SIG-M5 treated with dmso at 0.1 percent for 504 hours (cell line): Measurements from ENCODE around the gene HOXA13.

Experiments
- DNase-seq: peaks from one replicate; lab custom pipeline; 2025; ENCODE audit not compliant: unreplicated experiment; lab: John Stamatoyannopoulos, UW

Gene HOXA13

GRCh38 chr7:27160546-27161213, 39.2 kb downstream of the HOXA13 start:
- DNase-seq: peak; percentile 83

DNA sequence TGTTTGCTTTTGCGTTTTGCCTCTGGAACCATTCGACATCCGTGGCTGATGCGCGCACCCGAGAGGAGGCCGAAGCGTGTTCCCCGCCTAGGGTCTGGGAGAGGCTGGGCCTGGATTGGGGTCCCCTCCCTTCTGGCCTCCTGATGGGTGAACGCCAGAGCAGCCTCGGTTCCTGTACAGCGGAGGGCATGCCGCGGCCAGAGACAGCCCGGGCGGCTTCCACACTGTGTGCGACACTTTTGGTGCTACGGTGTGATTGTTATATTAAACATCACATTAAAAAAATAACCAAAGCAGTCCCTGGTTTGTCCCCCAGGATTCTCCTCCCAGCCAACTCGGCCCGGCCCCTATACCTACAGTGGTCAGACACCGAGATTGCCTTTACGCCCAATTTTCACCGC, 39.7 kb downstream of the HOXA13 start:
- DNase-seq: no peak

- no peak for DNase-seq
Observed at GRCh38 chr7:27159266-27160144, 40.4 kb downstream of the HOXA13 start.

- no peak for DNase-seq
Observed at GRCh38 chr7:27158436-27159265, 41.2 kb downstream of the HOXA13 start.

GRCh38 chr7:27157702-27158431, 42.0 kb downstream of the HOXA13 start:
- no peak for DNase-seq

DNA sequence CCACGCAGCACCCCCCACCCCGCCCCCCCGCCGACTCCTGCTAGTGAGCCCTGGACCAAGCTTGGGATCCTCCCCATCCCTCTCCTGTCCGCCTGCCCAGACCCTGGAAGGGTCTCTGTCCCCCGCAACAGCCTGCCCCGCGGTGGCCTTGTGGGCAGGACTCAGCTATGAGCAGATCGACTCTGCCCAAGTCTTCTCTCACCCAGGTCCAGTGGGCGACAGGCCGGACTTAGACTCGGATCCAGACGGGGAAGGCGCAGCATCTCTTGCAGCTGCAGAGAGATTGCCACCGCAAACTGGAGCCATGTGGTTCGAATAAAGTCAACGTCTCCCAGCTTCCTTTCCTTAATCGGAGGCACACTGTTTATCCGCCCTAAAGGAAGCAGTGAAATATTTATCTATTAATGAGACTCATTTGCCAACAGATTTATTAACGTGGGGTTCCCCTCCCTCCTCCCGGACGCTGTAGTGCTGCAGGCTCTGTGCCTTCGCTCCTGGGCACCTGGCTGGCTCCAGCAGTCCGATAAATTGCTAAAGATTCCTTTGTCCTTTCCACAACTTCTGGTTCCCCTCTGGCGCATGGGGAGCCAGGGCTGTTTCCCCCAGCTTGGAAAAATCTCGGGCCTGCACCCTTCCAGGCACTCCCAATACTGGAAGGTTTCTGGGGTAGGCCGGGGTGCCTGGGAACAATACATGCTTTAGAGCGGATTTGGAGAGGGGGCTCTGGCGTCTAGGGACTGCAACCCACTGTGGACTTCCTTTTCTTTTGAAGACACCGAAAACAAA, 42.8 kb downstream of the HOXA13 start:
- DNase-seq: no peak

GRCh38 chr7:27156508-27156898, 43.4 kb downstream of the HOXA13 start, which contains the start of gene HOXA7:
HOXA7 (minus strand) TSS chr7:27156675; CDS start chr7:27156545, 130 bp downstream.
- DNase-seq: no peak

- DNase-seq: no peak
Observed at GRCh38 chr7:27155816-27156507, 43.9 kb downstream of the HOXA13 start.

DNA sequence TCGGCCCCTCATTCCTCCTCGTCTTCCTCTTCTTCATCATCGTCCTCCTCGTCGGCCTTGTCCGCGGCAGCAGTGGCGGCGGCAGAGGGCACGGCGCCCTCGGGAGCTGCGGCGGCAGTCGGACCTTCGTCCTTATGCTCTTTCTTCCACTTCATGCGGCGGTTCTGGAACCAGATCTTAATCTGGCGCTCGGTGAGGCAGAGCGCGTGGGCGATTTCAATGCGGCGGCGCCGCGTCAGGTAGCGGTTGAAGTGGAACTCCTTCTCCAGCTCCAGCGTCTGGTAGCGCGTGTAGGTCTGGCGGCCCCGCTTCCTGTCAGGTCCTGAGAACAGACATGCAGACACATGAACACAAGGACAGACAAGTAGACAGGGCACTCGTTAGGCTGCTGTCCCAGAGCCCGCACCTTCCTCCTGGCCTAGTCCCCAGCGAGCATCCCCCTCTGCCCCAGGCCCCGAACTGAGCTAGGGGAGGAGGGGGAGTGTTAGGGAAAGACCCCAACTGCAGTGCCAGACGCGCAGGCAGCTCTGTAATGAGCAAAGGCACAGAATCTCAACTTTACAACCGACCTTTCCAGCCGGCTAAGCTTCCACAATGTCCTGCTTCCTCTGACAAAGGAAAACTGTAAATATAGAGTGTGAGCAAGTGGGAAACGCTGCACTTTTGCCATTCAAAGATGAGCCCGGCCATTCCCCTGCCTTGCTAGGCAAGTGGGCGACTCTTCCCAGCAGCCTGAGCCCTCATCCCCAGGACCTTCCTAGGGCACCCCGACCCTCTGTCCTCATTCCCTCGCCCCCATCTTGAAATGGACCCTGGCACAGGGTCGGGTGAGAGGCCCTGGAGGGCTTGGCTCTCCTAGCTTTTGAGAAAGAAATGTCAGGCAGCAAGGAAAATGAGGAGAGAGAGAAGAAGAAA, 44.7 kb downstream of the HOXA13 start:
- no peak for DNase-seq

- no peak for DNase-seq
Observed at GRCh38 chr7:27154369-27154768, 45.5 kb downstream of the HOXA13 start.

- no peak for DNase-seq
Observed at GRCh38 chr7:27153526-27153925, 46.4 kb downstream of the HOXA13 start.

- DNase-seq: no peak
Observed at GRCh38 chr7:27152816-27153442, 47.0 kb downstream of the HOXA13 start.

- DNase-seq: no peak
Observed at GRCh38 chr7:27151931-27152815, 47.7 kb downstream of the HOXA13 start, which contains the start of gene HOXA3. HOXA3 (minus strand) TSS chr7:27152583; CDS start chr7:27110640, 41,943 bp downstream.

DNA sequence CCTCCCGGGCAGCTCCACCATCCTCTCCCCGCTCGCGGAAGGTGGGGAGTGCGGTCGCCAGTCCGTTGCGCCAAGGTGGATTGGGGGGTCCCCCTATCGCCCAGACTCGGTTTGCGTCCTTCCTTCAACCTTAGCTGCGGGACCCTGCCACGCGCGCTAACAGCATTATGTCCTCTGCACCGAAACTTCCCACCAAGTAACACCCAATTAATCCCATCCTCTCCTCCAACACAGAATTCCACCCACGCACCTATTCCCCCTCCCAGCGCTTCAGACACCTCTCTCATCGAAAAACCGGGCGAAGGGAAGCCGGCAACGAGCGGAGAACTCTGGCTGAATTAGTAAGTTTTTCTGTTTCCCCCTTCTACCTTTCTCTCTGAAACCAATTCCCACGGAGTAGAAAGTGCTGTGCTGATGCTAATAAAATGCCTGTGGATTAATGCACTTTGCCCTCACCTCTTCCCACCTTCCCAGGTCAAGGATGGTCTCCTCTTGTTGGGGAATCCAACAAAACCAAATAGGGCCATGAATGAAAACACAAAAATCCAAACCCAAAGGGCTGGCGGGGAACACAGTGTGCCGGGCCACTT, 48.5 kb downstream of the HOXA13 start:
- DNase-seq: no peak

DNA sequence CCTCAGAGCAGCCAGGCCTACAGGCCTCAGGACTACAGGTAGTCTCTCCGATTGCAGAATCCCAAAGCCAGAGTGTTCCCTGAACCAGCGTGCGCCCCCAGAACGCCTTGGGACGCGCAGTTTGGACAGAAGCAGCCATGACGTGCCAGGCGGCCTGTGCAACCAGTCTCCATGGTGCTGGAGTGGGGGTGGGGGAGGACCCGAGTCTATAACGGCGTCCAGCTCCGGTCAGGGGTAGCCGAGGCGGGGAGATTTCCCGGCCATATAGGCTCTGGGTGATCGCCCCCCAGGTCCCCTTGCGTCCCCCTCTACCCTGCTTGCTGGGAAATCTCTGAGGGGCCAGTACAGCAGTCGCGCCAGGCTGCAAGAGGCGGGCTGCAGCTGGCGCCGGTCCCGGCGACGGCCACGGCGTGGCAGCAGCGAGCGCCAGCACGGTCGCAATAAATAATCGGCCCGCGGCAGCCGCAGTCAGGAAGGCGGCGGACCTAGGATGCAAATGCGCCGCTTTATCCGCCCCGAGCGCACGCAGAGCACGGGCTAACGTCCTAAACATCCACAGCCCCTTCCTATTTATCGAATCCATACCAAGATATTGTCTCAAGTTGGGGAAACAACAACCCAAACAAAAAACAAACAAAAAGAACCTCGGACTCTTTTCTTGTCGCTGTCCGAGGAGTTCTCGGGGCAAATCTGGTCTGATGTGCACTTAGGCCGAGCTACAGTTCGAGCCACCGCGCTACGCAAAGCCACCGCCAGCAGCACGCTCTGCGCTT, 49.1 kb downstream of the HOXA13 start:
- DNase-seq: peak; percentile 61
